ENCODE data around the gene HADHA.

The HADHA gene

GRCh38 chr2:26243470-26244308 lies 743 bp downstream of the HADHA start:
- DNase-seq = no peak

GRCh38 chr2:26241928-26242436 lies 2.5 kb downstream of the HADHA start:
- DNase-seq = no peak

GRCh38 chr2:26238311-26238958 lies 6.0 kb downstream of the HADHA start:
- no peak for DNase-seq

- no peak for DNase-seq
Observed at GRCh38 chr2:26237868-26238267, 6.6 kb downstream of the HADHA start.

GRCh38 chr2:26235089-26235488 lies 9.3 kb downstream of the HADHA start:
- DNase-seq = no peak

GRCh38 chr2:26230806-26231205 lies 13.6 kb downstream of the HADHA start:
- DNase-seq = no peak

GRCh38 chr2:26229595-26229994 lies 14.8 kb downstream of the HADHA start:
- DNase-seq = no peak

GRCh38 chr2:26224095-26224494 lies 20.3 kb downstream of the HADHA start:
- DNase-seq = no peak

- no peak for DNase-seq
Observed at GRCh38 chr2:26223018-26223417, 21.4 kb downstream of the HADHA start.

- no peak for DNase-seq
Observed at GRCh38 chr2:26217720-26218119, 26.7 kb downstream of the HADHA start.

- no peak for DNase-seq
Observed at GRCh38 chr2:26216587-26216986, 27.8 kb downstream of the HADHA start.

- no peak for DNase-seq
Observed at GRCh38 chr2:26215833-26216232, 28.6 kb downstream of the HADHA start.

GRCh38 chr2:26214759-26215158 lies 29.7 kb downstream of the HADHA start:
- DNase-seq = no peak

- no peak for DNase-seq
Observed at GRCh38 chr2:26212011-26212410, 32.4 kb downstream of the HADHA start.

GRCh38 chr2:26203906-26204305 lies 40.5 kb downstream of the HADHA start:
- DNase-seq = no peak

GRCh38 chr2:26202981-26203490 lies 41.4 kb downstream of the HADHA start:
- no peak for DNase-seq

- no peak for DNase-seq
Observed at GRCh38 chr2:26197516-26197915, 46.9 kb downstream of the HADHA start.

- DNase-seq = no peak
Observed at GRCh38 chr2:26196683-26197418, 47.6 kb downstream of the HADHA start.

GRCh38 chr2:26195040-26195984 lies 49.1 kb downstream of the HADHA start:
- no peak for DNase-seq

GRCh38 chr2:26193578-26194231 lies 50.7 kb downstream of the HADHA start:
- DNase-seq = no peak

GRCh38 chr2:26191316-26192159 lies 52.9 kb downstream of the HADHA start:
- DNase-seq = no peak
